Bladder microvascular endothelial cell (primary cell): Measurements from ENCODE around the gene MYRF. TPM values are rescaled to one million over a fixed set of nuclear protein-coding genes. Genes with fewer than 3 reads are reported as not detected.

ENCODE experiments used
- total RNA-seq: library from RNA; depleted of rRNA; stranded (reverse); fragments of >200 nt; gene quantifications from 2 replicates; pipeline ENCODE4 v1.2.3, GENCODE V29; 2014

Gene MYRF
- total RNA-seq, result 0.49 and 1.0 TPM in 2 replicates

GRCh38 chr11:61752117-61752924 lies at the start of gene MYRF:
TSS of gene MYRF (plus strand) at chr11:61752636. CDS start at chr11:61752745, 109 bp downstream.

GRCh38 chr11:61792310-61793082 lies 40.1 kb downstream of the MYRF start, which contains the start of the genes FEN1 and TMEM258:
TSS of gene FEN1 (plus strand) at chr11:61792911. CDS start at chr11:61795362, 2,451 bp downstream.
TSS of gene TMEM258 (minus strand) at chr11:61792599. CDS start at chr11:61792558, 41 bp downstream.

GRCh38 chr11:61816736-61817455 lies 64.5 kb downstream of the MYRF start, which contains the start of gene FADS1:
TSS of gene FADS1 (minus strand) at chr11:61817003. CDS start at chr11:61816929, 74 bp downstream.

GRCh38 chr11:61827571-61828378 lies 75.3 kb downstream of the MYRF start, which contains the start of gene FADS2:
TSS of gene FADS2 (plus strand) at chr11:61828300. CDS start at chr11:61828391, 91 bp downstream.

Other genes with a start within 250 kb of the MYRF start
- not detected in 2 replicates for gene LRRC10B, start 243.9 kb upstream of the MYRF start, total RNA-seq
- gene SYT7, start 171.6 kb upstream of the MYRF start, total RNA-seq, result 0.94 and 0.97 TPM in 2 replicates
- 1.8 and 7.5 TPM in 2 replicates for gene DAGLA, start 72.2 kb upstream of the MYRF start, total RNA-seq
- gene TMEM258, start 40.0 kb downstream of the MYRF start, total RNA-seq, result 71.4 and 84.5 TPM in 2 replicates
- 31.9 and 34.8 TPM in 2 replicates for gene FEN1, start 40.3 kb downstream of the MYRF start, total RNA-seq
- gene FADS1, start 64.4 kb downstream of the MYRF start, total RNA-seq, result 35.7 and 38.7 TPM in 2 replicates
- 52.3 and 121 TPM in 2 replicates for gene FADS2, start 75.7 kb downstream of the MYRF start, total RNA-seq
- gene FADS3, start 138.9 kb downstream of the MYRF start, total RNA-seq, result 310 and 374 TPM in 2 replicates
- 1.6 and 2.8 TPM in 2 replicates for gene RAB3IL1, start 164.9 kb downstream of the MYRF start, total RNA-seq
- gene BEST1, start 197.7 kb downstream of the MYRF start, total RNA-seq, result under 0.01 TPM in 1 of 2 replicates, not detected in the other
- 497 and 1,879 TPM in 2 replicates for gene FTH1, start 215.0 kb downstream of the MYRF start, total RNA-seq